GM20000 (cell line): ENCODE data around the gene MRTFB.

Experiments
- DNase-seq: peaks from one replicate; pipeline ENCODE4 v3.0.0; 2012; ENCODE audit warnings: low spot score
- TF ChIP-seq, protein P1 (sequence below): IDR thresholded peaks from 2 replicates; pipeline ENCODE4 v1.5.1; 2012; ENCODE audit warnings: mild to moderate bottlenecking, control low read depth; ENCODE audit errors: extremely low read depth, missing control alignments

The MRTFB gene

DNA sequence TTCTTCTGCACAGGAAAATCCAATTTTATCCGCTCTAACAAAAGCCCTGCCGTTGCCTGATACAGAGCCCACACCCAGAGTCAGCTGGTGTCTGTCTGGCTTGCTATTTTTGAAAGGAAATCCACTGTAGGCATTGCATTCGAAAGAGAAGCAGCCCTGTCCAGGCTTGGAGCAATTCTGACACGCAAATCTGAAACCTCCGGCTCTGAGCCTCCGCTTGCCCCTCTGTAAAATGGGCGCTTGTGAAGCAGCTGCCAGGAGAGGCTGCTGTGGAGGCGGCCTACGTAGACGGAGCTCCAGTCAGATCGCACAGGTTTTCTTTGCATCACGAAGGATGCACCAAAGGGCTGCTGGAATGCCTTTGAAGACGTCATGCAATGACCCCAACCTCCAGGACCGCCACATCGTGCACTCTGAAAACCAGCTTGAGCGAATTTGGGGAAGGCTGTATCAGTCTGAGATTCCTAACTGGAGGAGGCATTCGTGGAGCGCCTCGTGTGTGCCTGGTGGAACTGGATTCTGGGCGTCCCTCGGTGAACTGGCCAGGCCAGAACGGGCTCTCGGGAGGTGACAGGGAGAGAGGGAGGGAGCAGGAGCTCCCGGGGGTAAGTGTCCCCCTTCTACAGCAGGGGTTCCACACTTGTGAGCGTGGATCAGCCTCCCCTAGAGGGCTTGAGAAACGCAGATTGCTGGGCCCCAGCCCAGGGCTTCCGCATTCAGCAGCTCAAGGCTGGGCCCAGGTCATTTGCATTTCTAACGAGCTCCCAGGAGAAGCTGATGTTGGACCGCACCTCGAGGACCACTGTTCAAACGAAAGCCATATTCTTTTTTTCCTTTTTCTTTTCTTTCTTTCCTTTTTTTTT is 215.5 kb downstream of the MRTFB start:
- peak; percentile 68 for DNase-seq

DNA sequence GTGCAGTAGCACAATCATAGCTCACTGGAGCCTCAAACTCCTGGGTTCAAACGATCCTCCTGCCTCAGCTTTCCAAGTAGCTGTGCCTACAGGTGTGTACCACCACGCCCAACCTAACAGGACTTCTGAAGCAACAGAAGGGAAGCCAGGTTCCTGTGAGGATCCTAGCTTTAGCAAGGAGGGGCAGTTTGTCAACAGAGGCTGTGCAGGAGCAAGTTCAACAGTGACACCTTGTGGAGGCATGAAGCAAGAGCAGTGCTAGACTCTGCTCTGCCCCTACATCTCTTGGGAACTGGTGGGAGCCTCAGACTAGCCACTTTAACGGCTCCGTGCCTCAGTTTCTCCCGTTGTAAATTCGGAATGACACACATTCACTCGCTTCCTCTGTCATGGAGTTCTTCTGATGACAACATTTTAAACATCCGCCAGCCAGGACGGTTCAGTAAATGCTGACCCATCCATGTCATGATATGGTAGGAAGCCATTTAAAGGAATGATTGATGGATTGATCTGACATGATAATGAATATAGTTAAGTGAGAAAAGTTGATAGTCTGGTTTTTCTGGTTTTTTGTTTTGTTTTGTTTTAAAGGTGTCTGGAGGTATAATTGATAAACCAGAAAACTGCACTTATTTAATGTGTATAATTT is 218.7 kb downstream of the MRTFB start:
- peak; percentile 46 for DNase-seq

More for the DNA sequence above, 215.5 kb downstream of the MRTFB start:
- TF ChIP-seq, protein P1, sequence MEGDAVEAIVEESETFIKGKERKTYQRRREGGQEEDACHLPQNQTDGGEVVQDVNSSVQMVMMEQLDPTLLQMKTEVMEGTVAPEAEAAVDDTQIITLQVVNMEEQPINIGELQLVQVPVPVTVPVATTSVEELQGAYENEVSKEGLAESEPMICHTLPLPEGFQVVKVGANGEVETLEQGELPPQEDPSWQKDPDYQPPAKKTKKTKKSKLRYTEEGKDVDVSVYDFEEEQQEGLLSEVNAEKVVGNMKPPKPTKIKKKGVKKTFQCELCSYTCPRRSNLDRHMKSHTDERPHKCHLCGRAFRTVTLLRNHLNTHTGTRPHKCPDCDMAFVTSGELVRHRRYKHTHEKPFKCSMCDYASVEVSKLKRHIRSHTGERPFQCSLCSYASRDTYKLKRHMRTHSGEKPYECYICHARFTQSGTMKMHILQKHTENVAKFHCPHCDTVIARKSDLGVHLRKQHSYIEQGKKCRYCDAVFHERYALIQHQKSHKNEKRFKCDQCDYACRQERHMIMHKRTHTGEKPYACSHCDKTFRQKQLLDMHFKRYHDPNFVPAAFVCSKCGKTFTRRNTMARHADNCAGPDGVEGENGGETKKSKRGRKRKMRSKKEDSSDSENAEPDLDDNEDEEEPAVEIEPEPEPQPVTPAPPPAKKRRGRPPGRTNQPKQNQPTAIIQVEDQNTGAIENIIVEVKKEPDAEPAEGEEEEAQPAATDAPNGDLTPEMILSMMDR: peak; percentile 35

DNA sequence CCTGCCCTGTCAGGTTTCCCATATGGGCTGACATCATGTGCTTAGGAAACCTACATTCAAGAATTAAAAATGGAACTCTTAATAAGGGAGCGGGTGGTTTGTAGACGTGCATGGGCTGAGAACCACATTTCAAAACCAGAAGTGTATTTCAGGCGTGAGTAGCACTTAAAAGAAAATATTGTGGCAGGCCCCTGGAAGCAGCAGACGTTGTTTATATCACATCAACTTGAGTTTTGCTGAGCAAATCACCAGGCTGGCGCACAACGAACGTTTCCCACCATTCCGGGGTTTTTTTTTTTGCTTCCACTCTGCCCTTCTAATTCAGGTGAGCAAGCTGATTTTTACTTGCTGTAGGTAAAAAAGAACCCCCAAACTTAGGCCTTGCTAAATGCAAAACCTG is 220.2 kb downstream of the MRTFB start:
- DNase-seq: no peak
- TF ChIP-seq, protein P1: no peak

More for the DNA sequence above, 218.7 kb downstream of the MRTFB start:
- TF ChIP-seq, protein P1: peak; percentile 22

DNA sequence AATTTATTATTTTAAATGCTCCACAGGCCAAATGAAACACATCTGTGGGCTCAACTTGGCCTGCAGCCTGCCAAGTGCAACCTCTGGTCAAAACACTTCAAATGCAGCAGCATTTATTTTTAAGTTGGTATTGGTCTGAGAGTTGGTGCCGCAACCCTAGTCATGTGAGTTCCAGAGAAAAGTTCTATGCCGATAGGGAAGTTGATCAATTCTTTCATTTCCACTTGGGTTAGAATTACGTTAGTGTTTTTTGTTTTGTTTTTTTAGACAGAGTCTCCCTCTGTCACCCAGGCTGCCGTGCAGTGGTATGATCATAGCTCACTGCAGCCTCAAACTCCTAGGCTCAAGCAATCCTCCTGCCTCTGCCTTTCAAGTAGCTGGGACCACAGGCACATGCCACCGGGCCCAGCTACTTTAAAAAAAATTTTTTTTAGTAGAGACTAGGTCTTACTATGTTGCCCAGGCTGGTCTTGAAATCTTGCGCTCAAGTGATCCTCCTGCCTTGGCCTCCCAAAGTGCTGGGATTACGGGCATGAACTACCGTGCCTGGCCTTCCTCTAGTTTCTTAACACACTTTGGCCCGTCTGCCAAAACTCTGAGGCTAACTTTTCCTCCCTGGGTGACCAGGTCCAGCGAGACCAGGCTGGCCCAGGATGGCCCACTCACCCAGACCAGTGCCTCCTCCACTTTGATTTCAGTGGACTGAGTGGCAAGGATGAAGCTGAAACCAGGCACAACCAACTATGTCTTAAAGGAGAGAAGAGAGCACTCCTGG is 221.1 kb downstream of the MRTFB start:
- no peak for DNase-seq
- TF ChIP-seq, protein P1: no peak

DNA sequence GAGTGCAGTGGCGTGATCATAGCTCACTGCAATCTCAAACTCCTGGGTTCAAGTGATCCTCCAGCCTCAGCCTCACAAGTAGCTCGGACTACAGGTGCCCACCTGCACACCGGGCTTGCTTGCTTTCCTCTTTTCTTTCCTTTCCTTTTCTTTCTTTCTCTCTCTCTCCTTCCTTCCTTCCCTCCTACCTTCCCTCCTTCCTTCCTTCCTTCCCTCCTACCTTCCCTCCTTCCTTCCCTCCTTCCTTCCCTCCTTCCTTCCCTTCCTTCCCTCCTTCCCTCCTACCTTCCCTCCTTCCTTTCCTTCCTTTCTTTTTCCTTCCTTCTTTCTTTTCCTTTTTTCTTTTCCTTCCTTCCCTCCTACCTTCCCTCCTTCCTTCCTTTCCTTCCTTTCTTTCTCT is 225.5 kb downstream of the MRTFB start:
- DNase-seq: no peak
- TF ChIP-seq, protein P1: no peak

DNA sequence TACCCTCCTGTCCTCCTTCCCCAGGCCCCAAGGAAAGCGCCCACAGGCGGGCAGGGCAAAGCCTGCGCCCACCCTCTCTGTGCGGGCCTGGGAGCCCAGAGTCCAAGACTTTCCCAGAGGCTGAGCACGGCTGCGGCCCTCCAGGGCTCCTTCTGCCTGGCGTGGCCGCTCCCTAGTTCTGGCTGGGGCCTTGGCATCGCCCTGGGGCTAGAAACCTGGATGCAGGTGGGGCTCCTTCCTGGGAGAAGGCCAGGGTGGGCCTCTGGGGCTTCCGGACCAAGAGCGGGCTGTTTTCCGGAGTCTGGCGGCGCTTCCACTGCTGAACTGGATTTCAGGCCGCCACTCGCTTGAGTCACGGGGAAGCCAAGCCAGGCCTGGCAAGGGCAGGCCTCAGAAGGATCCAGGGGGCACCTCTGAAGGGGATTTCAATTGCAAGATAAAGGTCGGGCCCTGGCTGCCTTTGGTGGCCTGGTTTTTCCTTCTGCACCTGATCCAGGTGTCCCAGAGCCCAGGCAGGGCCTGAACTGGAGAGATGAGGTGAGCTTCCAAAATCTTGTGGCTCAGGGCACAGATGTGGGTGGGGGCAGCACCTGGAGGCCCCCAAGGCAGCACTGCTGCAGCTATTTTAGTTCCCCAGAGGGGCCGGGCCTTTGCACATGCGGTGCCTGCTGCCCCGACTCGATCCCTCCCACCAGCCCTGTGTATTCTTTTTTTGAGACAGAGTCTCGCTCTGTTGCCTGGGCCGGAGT is 227.4 kb downstream of the MRTFB start:
- TF ChIP-seq, protein P1: no peak
- no peak for DNase-seq
